Right lobe of liver (tissue), 6 donors: ENCODE measurements around the gene MED12L. TPM values are rescaled to one million over a fixed set of nuclear protein-coding genes. Genes with fewer than 3 reads are reported as not detected.
"Not testable (repeated sequence)": the region's sequence is repeated elsewhere in the genome, so short reads cannot be mapped to it uniquely, and the experiment has no call there.

Experiments
- ATAC-seq, 4 donors: fragments of 200-7000 bp; cut with Tn5 transposase; one replicate each; pipeline ENCODE4 v1.9.1; 2020; ENCODE audit warnings: mild to moderate bottlenecking in 4 of 4, moderate library complexity in 4 of 4
- DNase-seq, 3 donors: peaks; one replicate each; pipeline ENCODE4 v3.0.0-alpha.2; 2020
- H3K27ac ChIP-seq, 3 donors: fragments of 200-600 bp; one replicate each; pipeline ENCODE4 v1.8.0; 2022
- H3K27me3 ChIP-seq, 2 donors: fragments of 200-600 bp; one replicate each; pipeline ENCODE4 v1.8.0; 2022
- H3K36me3 ChIP-seq, 4 donors: fragments of 200-600 bp; sonication (generic) in 1 of 4; one replicate each; pipeline versions ENCODE4 v1.5.1 to v1.8.0; 2017 to 2022; ENCODE audit warnings: control low read depth in 1 of 4
- H3K4me1 ChIP-seq, 4 donors: fragments of 200-600 bp; sonication (generic) in 1 of 4; one replicate each; pipeline versions ENCODE4 v1.5.1 to v1.8.0; 2017 to 2022; ENCODE audit warnings: control low read depth in 1 of 4
- H3K4me3 ChIP-seq, 3 donors: fragments of 200-600 bp; one replicate each; pipeline ENCODE4 v1.8.0; 2022
- H3K9me3 ChIP-seq, 4 donors: fragments of 200-600 bp; sonication (generic) in 1 of 4; one replicate each; pipeline versions ENCODE4 v1.5.1 to v1.8.0; 2017 to 2022; ENCODE audit warnings: control low read depth in 1 of 4
- POLR2A ChIP-seq: fragments of 450-650 bp; IDR thresholded peaks from one replicate; pipeline ENCODE4 v1.6.1; 2017; ENCODE audit warnings: antibody characterized with exemption, mild to moderate bottlenecking
- WGBS: methylation state at CpG from one replicate; pipeline ENCODE4 v1.1.6; 2018; ENCODE audit warnings: low coverage, low lambda C conversion rate; ENCODE audit not compliant: insufficient coverage; ENCODE audit errors: missing lambda C conversion rate; 5-methylcytosine and 5-hydroxymethylcytosine counted together
- intact Hi-C, 2 donors: fragments of 100-400 bp; cut with DNase I; formaldehyde crosslinking; loops; one replicate each; pipeline versions ENCODE4 v1.11.2 to v1.14.1; 2022
- total RNA-seq, 6 experiments: library from RNA; depleted of rRNA in 2 of 6; stranded (reverse); fragments of >200 nt in 2 of 6; fragmentation: NEBNext Ultra II Directional in 3 of 6; extraction: Animal tissue kit (Norgen Biotek cat#: 25700) in 3 of 6; gene quantifications; one replicate each; pipeline versions ENCODE4 v1.1.0 to v1.2.4, GENCODE V29; 2016 to 2023
- TF ChIP-seq, protein P1 (sequence below), 4 donors: fragments of 200-600 bp in 3 of 4; fragments of 450-650 bp in 1 of 4; IDR thresholded peaks; one replicate each; pipeline versions ENCODE4 v1.5.1 to v1.8.0; 2016 to 2022; ENCODE audit warnings: antibody characterized with exemption in 4 of 4, mild to moderate bottlenecking in 2 of 4
- donor health status: DM: no; HTN: yes; CAD: no.
- donor health status: DM: no; HTN: no; CAD: no.
- donor health status: DM: no; HTN: no; CAD: no.
- donor health status: DM: no; HTN: yes; CAD: no.
- donor health status: DM: no; HTN: yes; CAD: no.

MED12L gene
- total RNA-seq, 6 experiments from 2014 or later, result 0.04 to 0.64 (median 0.40) TPM

DNA sequence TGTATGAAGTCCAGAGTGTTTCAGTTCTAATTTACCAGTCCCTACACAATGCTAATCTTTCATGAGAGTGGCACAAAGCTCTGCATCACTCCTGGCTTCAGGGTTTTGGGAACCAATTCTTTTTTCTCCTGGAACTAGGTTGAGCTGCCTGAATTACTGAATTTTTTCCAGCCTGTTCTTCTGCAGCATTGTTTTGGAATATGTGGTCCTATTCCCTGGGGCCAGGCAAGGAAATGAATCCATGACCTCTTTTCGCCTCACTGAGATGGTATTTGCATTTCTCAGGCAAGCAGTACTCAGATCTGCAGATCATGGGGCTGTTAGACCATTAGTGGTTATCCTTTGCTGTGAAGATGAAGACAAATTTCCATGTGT, 143.2 kb downstream of the MED12L start:
- H3K9me3 ChIP-seq, result no peaks in the 10 kb centered on the region
- intact Hi-C loops, result no loop called here
- ATAC-seq (no peak), DNase-seq (no peak)
- TF ChIP-seq, protein P1, sequence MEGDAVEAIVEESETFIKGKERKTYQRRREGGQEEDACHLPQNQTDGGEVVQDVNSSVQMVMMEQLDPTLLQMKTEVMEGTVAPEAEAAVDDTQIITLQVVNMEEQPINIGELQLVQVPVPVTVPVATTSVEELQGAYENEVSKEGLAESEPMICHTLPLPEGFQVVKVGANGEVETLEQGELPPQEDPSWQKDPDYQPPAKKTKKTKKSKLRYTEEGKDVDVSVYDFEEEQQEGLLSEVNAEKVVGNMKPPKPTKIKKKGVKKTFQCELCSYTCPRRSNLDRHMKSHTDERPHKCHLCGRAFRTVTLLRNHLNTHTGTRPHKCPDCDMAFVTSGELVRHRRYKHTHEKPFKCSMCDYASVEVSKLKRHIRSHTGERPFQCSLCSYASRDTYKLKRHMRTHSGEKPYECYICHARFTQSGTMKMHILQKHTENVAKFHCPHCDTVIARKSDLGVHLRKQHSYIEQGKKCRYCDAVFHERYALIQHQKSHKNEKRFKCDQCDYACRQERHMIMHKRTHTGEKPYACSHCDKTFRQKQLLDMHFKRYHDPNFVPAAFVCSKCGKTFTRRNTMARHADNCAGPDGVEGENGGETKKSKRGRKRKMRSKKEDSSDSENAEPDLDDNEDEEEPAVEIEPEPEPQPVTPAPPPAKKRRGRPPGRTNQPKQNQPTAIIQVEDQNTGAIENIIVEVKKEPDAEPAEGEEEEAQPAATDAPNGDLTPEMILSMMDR (IDR thresholded peaks at IDR 0.05), result no peak
- TF ChIP-seq POLR2A, result no peak
- no peaks in the 10 kb centered on the region for H3K36me3 ChIP-seq
- no peak overlapping the region for H3K4me3 ChIP-seq
- H3K4me1 ChIP-seq, result peaks cover 0 to 18% (median 2%) of the 10 kb centered on the region in 4 donors
- no peak overlapping the region for H3K27ac ChIP-seq
- H3K27me3 ChIP-seq, result no peaks in the 10 kb centered on the region
- WGBS, result 91% methylated on average over 1 of the region's 1 CpG

DNA sequence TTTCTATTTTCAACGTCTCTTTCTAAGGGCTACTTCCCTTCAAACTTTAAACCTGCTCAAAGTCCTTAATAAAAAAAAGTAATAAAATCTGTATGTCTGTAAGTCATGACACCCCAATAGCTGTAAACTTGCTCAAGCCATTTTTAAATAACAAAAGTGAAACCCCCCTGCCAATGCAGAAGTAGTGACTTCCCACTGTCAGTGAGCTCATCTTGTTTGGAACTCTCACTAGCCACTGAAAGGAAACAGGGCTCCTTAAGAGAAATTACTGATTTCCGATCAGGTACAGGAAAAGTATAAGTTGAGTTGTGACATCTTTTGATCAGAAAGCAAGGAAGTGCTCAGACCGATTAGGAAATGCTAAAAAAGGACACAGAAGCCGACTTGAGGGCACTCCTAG, 145.2 kb downstream of the MED12L start:
- TF ChIP-seq, protein P1 (IDR thresholded peaks at IDR 0.05), result no peak
- no peak for TF ChIP-seq POLR2A
- Histone ChIP-seq H3K9me3 (no peaks in the 10 kb centered on the region), H3K27ac (no peak overlapping the region), H3K4me3 (no peak overlapping the region), H3K36me3 (no peaks in the 10 kb centered on the region), H3K4me1 (peaks cover 0 to 9% (median 2%) of the 10 kb centered on the region in 4 donors), H3K27me3 (no peaks in the 10 kb centered on the region)
- ATAC-seq (peak in 1 of 4 donors; percentile 35), DNase-seq (no peak)
- WGBS, result 26% methylated on average over 4 of the region's 4 CpGs
- intact Hi-C loops, result no loop called here

DNA sequence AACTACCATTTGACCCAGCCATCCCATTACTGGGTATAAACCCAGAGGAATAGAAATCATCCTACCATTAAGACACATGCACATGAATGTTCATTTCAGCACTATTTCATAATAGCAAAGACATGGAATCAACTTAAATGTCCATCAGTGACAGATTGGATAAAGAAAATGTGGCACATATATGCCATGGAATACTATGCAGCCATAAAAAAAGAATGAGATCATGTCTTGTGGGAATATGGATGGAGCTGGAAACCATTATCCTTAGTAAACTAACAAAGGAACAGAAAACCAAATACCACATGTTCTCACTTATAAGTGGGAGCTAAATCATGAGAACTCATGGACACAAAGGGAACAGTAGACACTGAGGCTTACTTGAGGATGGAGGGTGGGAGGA, 146.9 kb downstream of the MED12L start:
- H3K27ac ChIP-seq, H3K4me3 ChIP-seq, intact Hi-C loops, H3K4me1 ChIP-seq, H3K9me3 ChIP-seq, ATAC-seq, H3K36me3 ChIP-seq, DNase-seq, H3K27me3 ChIP-seq: not testable (repeated sequence)

DNA sequence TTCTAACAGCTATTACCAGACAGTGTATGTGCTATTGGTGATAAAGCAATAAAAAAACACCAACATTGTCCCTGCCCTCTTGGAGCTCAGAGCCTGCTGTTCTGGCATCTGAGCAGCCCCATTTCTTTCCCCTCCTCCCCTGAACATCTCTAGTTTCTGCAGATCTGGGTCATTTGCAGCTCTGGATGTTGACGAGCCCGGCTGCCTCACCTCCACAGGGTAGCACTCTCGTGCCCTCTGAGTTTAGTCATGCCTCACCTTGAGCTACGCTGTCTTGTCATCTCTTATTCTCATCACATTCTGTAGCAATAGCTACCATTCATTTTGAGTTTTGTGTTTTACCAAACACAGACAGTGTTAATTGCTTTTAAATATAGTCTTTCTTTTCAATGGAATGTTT, 147.5 kb downstream of the MED12L start:
- Histone ChIP-seq H3K9me3 (no peaks in the 10 kb centered on the region), H3K27ac (no peak overlapping the region), H3K27me3 (no peaks in the 10 kb centered on the region), H3K36me3 (no peaks in the 10 kb centered on the region), H3K4me3 (no peak overlapping the region), H3K4me1 (no peaks in the 10 kb centered on the region)
- intact Hi-C loops, result no loop called here
- WGBS, result 93% methylated on average over 4 of the region's 4 CpGs
- TF ChIP-seq, protein P1 (IDR thresholded peaks at IDR 0.05), result no peak
- TF ChIP-seq POLR2A, result no peak
- DNase-seq, result no peak
- ATAC-seq, result no peak

DNA sequence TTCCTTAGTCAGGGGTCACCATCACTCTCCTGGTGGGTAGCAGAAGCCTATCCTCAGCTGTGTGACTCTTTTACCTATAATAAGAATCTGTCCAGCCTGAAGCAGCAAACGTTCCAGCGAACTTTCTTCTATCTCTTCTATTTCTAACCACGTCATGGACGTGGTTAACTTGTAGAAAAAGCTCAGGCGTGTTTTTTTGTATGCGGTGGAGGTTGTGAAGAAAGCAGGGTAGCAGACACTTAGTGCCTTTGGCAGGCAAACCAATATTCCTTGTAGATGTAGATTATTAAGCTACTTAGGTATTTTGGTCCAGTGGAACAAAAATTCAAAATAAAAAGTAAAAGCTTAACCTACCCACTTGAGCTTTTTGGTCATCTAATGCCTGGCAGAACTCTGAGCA, 149.4 kb downstream of the MED12L start:
- intact Hi-C loops, result no loop called here
- ATAC-seq, result no peak
- Histone ChIP-seq H3K4me3 (no peak overlapping the region), H3K9me3 (no peaks in the 10 kb centered on the region), H3K4me1 (no peaks in the 10 kb centered on the region), H3K27ac (no peak overlapping the region), H3K36me3 (no peaks in the 10 kb centered on the region), H3K27me3 (no peaks in the 10 kb centered on the region)
- no peak for DNase-seq
- WGBS, result 77% methylated on average over 6 of the region's 6 CpGs
- TF ChIP-seq, protein P1 (IDR thresholded peaks at IDR 0.05), result no peak
- TF ChIP-seq POLR2A, result no peak
